Stimulated activated CD4-positive, alpha-beta T cell treated with anti-CD3 and anti-CD28 coated beads, Interleukin-1b, Interleukin-23, amount 100 ng/mL, for 4 hours (primary cell): Measurements from ENCODE around the gene USP15.

Source experiments
- DNase-seq, 2 donors: peaks; one replicate each; pipeline ENCODE4 v3.0.0-alpha.2; 2020; ENCODE audit warnings: low read depth in 2 of 2

USP15 gene

DNA sequence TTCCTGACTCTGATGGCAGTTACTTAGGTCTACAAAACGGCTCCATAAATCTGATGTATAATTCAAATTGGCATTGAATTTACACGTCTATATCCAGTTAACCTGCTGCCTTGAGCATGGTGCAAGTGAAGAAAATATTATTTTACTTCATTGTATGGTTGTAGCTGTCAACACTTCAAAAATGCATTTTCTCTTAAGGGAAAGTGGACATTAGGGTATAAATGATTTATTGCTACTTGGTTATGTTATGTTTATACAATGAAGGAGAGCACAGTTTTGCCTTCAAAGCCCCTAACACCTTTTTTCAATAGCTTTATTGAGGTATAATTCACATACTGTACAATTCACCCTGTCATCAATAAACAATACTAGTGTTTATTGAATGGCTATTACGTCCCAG is 2.0 kb upstream of the USP15 start:
- no peak for DNase-seq

DNA sequence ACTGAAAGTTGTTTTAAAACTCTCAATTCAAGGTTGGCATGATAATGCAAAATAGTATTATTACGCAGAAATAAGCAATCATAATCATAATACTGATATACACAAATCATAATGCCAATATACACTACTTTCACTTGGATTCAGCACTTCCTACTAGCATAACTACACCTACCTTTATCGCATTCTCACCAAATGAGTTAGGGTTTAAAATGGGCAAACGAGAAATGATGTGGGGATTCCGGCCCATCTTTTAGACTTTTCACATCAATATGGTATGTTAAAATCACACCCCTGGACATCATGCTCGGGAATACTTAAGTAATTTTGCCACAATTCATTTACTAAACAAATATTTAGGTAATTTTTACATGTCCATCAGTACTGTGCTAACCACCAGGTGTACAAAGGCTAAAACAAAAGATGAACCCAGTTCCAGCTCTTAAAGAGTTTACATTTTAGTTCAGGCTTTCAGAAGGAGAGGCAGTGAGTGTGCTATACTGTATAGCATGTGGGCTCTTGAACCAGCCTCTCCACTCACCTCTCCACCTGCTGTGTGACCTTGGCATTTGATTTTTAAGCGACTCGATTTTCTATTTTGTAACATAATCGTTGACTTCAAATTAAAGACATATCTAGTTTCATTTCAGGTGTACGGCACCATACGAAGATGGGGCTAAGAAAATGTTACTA is 1.1 kb upstream of the USP15 start:
- no peak for DNase-seq

DNA sequence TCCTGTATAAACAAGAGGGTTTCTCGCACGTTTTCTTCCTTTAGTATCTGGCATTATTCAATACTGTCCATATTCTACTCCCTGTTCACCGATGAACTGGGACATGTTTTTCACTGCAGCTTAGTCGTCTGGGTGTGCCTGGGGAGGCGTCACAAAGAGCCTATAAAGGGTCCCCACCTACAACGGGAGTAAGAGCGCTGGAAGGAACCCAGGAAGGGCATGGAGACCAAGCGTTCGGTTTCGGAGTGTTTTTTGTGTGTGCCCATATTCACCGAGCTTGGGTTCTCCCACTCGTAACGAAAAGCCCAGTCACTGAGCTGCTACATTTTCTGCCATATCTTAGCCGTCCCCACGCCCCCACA is 592 bp upstream of the USP15 start:
- DNase-seq = no peak

DNA sequence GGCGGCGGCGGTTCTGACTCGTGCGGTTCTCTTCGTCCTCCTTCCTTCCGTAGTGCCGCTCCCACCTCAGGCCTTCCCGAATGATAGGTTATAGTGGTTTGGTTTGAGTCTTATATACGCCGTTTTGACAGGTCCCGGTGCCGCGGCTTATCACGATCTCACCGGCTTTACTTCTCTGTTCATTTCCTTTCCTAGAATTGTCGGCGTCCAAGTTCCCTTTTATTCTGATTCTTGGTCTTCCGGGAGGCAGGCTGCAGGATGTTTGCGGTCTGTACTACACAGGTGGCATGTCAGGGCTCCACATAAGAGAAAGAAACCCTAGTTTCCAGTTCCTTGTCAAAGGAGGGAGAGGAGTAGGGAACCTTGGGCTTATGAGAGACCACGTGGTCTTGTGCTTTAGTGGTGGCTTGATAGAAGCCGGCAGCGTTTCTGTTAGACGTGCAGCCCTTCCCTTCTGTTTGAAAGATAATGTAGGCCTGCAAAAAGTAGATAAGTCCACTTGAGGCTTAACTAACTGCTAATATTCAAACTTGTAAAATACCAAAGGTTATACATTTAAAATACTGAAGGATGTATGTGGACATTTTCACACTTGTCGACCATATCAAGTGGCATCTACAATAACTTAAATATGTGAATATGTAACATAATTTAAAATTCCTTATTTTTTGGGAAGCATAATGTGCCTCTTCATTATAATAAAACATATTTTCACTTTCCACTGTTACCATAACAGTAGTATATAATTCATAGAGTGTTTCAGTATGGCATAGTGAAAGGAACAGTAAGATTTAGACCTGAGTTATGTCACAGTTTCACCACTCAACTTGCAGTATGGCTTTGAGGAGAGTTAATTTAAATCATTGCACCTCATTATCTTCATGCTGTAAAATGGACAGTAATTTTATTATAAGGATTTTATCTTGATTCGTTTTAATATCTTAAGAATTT is 804 bp downstream of the USP15 start:
- peak; percentile 12 to 43 for DNase-seq

DNA sequence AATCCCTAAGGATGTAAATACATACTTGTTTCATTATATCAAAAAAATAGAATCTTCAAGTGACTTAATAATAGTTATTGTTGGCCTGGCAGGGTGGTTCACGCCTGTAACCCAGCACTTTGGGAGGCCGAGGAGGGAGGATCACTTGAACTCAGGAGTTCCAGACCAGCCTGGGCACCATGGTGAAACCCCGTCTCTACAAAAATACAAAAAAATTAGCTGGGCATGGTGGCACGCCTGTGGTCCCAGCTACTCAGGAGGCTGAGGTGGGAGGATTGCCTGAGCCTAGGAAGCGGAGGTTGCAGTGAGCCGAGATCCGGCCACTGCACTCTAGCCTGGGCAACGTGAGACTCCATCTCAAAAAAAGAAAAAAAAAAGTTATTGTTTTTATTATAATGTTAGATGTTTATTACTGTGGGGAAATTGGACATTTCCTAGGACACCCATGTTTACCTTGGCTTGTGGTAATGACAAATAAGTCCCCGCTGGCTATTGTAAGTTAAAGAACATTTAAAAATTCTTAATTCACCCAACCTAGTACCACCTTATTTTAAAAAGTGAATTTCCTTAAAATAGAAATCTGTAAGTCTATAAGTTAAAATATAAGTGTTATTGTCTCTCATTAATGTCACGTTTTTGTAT is 1.8 kb downstream of the USP15 start:
- no peak for DNase-seq

DNA sequence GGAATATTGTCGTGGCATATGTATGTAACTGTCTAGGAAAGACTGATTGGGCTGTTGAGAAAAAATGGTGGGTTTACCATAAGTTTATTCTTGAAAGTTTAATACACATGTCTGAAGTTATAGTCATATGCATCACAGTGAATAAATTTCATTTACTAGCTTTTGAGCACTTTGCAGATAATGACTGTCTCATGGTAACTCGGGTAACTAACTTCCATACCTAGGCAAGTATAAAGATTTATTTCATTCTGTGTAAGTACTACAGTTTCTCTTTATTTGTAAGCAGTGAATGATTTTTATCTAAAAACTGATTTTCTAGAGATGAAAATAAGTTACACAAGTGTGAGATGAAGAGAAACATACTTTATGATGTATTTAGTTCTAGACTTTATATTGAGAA is 3.0 kb downstream of the USP15 start:
- no peak for DNase-seq

DNA sequence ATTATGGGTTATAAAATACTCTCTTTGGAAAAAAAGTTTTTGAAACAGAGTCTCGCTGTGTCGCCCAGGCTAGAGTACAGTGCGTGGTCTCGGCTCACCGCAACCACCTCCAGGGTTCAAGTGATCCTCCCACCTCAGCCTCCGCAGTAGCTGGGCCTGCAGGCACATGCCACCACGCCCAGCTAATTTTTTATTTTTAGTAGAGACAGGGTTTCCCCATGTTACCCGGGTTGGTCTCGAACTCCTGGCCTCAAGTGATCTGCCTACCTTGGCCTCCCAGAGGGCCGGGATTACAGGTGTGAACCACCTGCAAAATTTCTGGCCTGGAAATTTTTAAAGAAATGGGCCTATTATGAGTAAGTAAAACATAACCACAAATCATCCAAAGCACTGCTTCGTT is 3.8 kb downstream of the USP15 start:
- DNase-seq = no peak

DNA sequence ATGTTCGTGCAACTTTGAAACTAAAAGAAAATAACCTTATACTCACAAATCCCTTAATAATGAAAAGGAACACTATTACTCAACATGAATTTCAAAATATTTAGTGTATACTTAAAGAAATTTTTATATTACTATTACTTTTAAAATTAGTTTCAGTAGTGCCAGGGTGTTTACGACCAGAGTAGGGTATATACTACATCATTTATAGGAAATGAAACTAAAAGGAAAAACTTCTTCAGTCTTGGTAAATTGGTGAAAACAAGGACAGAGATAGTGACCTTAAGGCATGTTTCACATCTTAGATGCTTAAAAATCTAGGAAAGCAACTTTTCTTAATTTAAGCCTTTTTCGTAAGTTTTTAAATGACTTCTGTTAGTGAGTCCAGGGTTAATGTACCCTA is 4.5 kb downstream of the USP15 start:
- no peak for DNase-seq

DNA sequence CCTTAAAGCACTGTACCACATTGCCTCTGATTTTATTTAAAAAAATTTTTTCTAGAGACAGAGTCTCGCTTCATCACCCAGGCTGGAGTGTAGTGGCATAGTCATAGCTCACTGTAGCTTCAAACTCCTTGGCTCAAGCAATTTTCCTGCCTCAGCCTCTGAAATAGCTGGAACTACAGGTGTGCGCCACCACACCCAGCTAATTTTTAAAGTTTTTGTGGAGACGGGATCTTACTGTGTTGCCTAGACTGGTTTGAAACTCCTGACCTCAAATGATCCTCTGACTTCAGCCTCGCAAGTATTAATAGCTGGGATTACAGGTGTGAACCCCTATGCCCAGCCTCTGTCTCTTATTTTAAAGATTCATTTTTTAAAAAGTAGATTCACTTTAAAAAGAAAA is 5.3 kb downstream of the USP15 start:
- no peak for DNase-seq

DNA sequence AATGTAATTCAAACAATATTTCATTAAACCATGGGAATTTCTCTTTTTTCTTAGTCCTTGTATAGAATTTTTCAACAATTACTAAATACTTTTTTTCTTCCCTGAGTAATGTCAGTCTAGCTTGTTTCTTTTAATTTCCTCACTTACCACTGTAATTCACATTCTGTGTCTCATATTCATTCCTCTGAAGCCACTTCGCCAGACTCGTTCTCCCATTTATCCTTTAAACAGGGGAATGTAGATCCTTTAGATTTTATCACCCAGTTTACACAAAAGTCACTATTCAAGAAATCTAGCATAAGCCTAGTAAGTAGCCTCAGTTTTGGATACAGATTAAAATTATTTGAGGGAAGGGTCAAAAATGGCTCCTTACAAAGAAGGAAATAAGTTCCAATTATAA is 6.8 kb downstream of the USP15 start:
- no peak for DNase-seq

DNA sequence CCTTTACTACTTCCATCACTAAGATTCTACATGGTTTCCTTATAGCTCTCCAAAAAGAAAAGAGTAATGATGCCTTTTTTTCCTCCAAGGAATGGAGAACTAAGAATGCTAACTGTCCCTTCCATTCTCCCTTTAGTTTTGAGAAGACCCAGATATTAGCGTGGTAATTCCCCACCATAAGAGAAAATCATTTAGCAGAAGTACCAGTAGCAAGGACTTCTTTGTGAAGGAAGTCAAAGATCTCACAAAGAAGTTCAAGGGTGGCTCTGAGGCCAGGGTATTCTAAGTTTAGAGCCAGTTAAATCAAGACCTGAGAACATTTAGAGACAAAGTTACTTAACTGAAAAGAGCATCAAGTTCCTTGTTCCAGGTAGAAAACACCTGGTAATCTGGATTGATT is 7.3 kb downstream of the USP15 start:
- DNase-seq = no peak

DNA sequence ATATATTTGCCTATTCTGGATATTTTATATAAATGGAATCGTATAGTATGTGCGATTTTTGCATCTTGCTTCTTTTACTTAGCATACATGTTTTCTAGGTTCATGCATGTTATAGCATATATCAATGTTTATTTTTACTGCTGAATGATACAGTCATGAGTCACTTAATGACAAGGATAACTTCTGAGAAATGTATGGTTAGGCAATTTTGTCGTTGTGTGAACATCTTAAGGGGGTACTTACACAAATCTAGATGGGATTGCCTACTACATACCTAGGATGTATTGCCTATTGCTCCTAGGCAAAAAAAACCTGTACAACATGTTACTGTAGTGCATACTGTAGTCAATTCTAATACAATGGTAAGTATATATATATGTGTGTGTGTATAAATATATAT is 8.8 kb downstream of the USP15 start:
- DNase-seq = no peak

DNA sequence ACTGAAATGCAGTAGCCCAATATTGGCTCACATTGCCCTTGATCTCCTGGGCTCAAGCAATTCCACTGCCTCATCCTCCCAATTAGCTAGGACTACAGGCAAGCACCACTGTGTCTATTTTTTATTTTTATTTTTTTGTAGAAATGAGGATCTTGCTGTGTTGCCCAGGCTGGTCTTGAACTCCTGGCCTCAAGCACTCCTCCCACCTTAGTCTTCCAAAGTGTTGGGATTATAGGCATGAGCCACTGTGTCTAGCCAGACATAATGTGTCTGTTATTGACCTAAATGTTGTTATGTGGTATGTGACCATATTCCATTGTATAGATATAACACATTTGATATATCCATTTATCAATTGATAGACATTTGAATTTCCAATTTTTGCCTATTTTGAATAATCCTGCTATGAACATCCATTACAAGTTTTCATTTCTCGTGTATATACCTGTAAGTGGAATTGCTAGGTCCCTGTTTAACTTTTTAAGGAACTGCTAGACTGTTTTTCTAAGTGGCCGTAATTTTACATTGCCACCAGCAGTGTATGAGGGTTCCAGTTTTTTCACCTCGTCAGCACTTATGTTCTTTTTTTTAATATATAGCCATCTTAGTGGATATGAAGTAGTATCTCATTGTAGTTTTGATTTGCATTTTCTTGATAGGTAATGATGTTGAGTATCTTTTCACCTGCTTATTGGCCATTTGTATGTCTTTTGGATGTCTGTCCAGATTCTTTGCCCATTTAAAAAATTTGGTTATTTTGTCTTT is 9.4 kb downstream of the USP15 start:
- no peak for DNase-seq

DNA sequence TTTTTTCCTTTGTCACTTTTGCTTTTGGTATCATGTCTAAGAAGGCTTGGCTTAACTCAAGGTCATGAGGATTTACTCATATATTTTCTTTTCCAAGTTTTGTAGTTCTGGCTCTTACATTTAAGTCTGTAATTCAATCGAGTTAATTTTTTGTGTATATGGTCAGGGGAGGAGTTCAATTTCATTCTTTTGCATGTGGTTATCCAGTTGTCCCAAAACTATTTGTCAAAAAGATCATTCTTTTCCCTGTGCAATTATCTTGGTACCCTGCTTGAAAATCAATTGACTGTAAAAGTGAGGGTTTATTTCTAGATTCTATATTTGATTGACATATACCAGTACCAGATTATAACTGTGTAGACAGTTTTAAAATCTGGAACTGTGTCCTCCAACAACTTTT is 10.2 kb downstream of the USP15 start:
- no peak for DNase-seq

DNA sequence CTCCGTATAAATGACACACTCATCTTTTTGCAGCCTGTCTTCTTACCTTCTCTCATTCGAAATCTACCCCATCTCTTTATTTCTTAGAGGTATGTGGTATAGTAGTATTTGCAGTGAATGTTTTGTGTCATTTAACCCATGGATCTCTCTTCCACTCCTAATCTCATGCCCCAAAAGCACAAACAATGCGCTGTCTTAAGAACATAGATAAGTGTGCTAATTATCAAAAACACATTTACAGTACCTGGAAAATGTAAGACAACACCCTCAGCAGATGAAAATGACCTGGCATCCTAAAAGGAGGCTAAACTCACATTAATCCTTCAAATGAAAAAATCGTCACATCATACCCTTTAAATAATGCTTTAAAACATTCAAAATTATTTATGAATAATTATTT is 10.7 kb downstream of the USP15 start:
- no peak for DNase-seq

DNA sequence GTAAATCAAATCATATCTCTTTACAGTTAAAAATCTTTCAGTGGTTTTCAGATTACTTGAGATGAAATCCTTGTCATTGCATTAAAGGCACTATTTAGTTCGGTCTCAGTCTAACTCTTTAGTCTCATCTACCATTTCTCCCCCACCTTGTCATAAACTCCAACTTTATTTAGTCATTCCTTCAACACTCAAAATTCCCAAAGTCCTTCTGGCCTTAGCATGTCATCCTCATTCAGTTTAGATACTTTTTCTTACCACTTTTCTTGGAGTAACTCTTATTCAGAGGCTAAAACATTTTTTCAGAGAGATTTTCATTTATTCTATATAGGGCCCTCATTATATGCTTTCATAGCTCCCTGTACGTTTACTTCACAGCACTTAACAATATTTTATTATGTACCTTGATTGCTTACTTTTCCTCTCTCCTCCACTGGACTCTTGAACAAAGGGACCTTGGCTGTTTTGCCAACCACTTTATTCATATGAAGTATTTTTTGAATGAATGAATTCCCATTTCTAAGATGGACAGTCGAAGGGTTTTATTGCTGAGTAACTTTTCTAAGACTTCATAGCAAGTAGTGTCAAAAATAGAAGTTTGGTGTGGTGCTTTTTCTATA is 12.8 kb downstream of the USP15 start:
- DNase-seq = no peak

DNA sequence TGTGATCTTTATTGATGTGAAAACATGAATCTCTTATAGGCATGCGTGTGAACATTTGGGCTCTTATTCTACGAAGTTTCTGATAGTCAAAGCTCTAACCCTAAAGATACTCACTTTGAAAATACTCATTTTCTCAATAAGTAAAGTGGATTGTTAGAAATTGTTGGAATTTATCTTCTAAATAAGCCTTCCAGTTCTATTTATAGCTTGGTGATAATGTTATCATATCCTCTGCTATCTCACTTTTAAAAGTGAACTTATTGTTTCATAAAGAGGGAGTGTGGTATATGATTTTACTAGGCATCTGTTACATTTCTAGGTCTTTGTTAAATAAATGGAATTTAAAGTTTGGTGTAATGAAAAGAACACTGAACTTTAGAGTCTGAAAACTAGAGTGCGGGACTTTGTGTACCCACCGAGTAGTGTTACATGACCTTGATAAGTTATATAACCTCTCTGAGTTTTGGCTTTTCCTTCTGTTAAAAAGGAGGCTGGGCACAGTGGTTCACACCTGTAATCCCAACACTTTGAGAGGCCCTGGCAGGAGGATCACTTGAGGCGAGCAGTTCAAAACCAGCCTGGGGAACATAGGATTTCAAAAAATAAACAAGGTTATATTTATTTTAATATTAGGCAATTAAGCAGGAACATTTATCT is 13.6 kb downstream of the USP15 start:
- no peak for DNase-seq

DNA sequence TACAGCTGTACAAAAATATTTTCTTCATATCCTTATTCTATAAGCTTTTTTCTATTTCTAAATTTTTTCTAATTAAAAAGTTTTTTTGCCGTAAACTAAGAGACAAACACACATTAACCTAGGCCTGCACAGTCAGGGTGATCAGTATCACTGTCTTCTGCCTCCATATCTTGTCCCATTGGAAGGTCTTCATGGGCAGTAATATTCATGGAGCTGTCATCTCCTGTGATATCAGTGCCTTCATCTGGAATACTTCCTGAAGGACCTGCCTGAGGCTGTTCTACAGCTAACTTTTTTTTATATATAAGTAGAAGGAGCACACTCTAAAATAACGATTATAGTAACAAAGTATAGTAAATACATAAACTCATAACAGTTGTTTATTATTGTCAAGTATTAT is 17.8 kb downstream of the USP15 start:
- DNase-seq = no peak

DNA sequence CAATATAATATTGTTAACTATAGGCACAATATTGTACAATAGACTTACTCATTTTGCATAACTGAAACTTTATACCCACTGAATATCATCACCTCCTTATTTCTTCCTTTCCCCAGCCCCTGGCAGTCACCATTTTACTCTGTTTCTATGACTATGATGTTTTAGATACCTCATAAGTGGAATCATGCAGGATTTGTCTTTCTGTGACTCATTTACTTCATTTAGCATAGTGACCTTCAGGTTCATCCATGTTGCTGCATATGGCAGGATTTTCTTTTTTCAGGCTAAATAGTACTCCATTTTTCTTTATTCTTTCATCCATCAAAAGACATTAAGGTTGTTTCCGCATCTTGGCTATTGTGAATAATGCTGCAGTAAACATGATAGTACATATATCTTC is 18.9 kb downstream of the USP15 start:
- DNase-seq = no peak

DNA sequence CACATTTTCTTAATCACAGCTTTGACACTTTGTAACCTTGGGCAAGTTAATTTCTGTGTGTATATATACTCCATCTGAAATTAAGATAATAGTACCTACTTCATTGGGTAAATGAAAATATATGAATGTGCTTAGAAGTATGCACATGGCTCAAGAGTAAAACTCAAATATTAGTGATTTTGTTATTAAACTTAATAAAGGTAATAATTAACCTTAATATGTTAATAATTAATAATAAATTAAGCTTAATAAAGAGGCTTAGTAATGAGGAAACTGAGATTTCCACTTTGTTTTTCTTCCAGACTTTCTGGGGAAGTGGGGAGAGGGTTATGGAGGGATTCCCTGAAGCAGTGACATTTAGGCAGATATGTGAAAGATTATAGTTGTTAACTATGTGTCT is 19.8 kb downstream of the USP15 start:
- no peak for DNase-seq
